Adipose tissue (tissue), 3 donors: ENCODE data around the gene SNX13. TPM values are rescaled to one million over a fixed set of nuclear protein-coding genes. Genes with fewer than 3 reads are reported as not detected.

ENCODE experiments used
- H3K27ac ChIP-seq: one replicate; pipeline ENCODE4 v1.5.1; 2013; ENCODE audit warnings: low read depth, low read length
- WGBS, 3 donors: extraction: QIAGEN DNeasy Blood & Tissue Kit; methylation state at CpG; one replicate each; pipeline ENCODE4 v1.1.7; 2013; 5-methylcytosine and 5-hydroxymethylcytosine counted together
- polyA plus RNA-seq, 3 donors: library from polyadenylated mRNA; stranded (reverse); fragments of 200-250 nt; gene quantifications; one replicate each; pipeline ENCODE4 v1.2.3, GENCODE V29; 2013
- donor health status: healthy with polysubstance abuse.
- donor health status: Bipolar disorder and iron deficiency.
- donor health status: healthy.

SNX13 gene
- polyA plus RNA-seq, 3 donors, result 6.5 to 12.4 (median 10.2) TPM

GRCh38 chr7:17948526-17949238 is 8.4 kb upstream of the SNX13 start:
- WGBS, 3 donors, result 73 to 81% (median 77%) methylated on average over 2 of the region's 2 CpGs
- H3K27ac ChIP-seq, result no peak overlapping the region

GRCh38 chr7:17947620-17948019 is 7.3 kb upstream of the SNX13 start:
- H3K27ac ChIP-seq, result no peak overlapping the region
- WGBS, 3 donors, result 50 to 71% (median 52%) methylated on average over 2 of the region's 2 CpGs

- H3K27ac ChIP-seq, result no peak overlapping the region
- 31 to 52% (median 39%) methylated on average over 1 of the region's 1 CpG for WGBS, 3 donors
These were observed 6.3 kb upstream of the SNX13 start for GRCh38 chr7:17946591-17946990.

- H3K27ac ChIP-seq, result no peak overlapping the region
- WGBS, 3 donors, result 90 to 96% (median 94%) methylated on average over 1 of the region's 1 CpG
These were observed 4.4 kb upstream of the SNX13 start for GRCh38 chr7:17944720-17945119.

GRCh38 chr7:17943006-17943405 is 2.7 kb upstream of the SNX13 start:
- 98 to 100% (median 99%) methylated on average over 2 of the region's 2 CpGs for WGBS, 3 donors
- no peak overlapping the region for H3K27ac ChIP-seq

GRCh38 chr7:17942231-17942630 is 1.9 kb upstream of the SNX13 start:
- H3K27ac ChIP-seq, result no peak overlapping the region
- WGBS, 3 donors, result 91 to 94% (median 92%) methylated on average over 1 of the region's 1 CpG

GRCh38 chr7:17940951-17941431 is 697 bp upstream of the SNX13 start:
- H3K27ac ChIP-seq, result peak overlapping the region; percentile 95
- 4 to 14% (median 13%) methylated on average over 12 of the region's 12 CpGs for WGBS, 3 donors

GRCh38 chr7:17939606-17940301 is 540 bp downstream of the SNX13 start:
- 0 to 1% (median 0%) methylated on average over 29 of the region's 29 CpGs for WGBS, 3 donors
- H3K27ac ChIP-seq, result peak overlapping the region; percentile 95

- H3K27ac ChIP-seq, result no peak overlapping the region
- 3 to 5% (median 3%) methylated on average over 6 of the region's 6 CpGs for WGBS, 3 donors
These were observed 1.1 kb downstream of the SNX13 start for GRCh38 chr7:17939211-17939605.

- H3K27ac ChIP-seq, result no peak overlapping the region
- WGBS, 3 donors, result 84 to 100% (median 85%) methylated on average over 1 to 2 of the region's 2 CpGs
These were observed 2.7 kb downstream of the SNX13 start for GRCh38 chr7:17937506-17938120.

GRCh38 chr7:17936321-17936720 is 4.0 kb downstream of the SNX13 start:
- no peak overlapping the region for H3K27ac ChIP-seq
- 51 to 81% (median 64%) methylated on average over 1 of the region's 1 CpG for WGBS, 3 donors

- H3K27ac ChIP-seq, result no peak overlapping the region
- 74 to 85% (median 76%) methylated on average over 2 of the region's 2 CpGs for WGBS, 3 donors
These were observed 5.6 kb downstream of the SNX13 start for GRCh38 chr7:17934612-17935240.

- WGBS, 3 donors, result 33 to 59% (median 38%) methylated on average over 2 of the region's 2 CpGs
- H3K27ac ChIP-seq, result no peak overlapping the region
These were observed 6.2 kb downstream of the SNX13 start for GRCh38 chr7:17934094-17934493.

- 48 to 92% (median 89%) methylated on average over 2 of the region's 2 CpGs for whole genome bisulfite sequencing, 3 donors
These were observed 7.5 kb downstream of the SNX13 start for GRCh38 chr7:17932770-17933169.

GRCh38 chr7:17931069-17931468 is 9.2 kb downstream of the SNX13 start:
- WGBS, 3 donors, result 55 to 87% (median 64%) methylated on average over 1 of the region's 1 CpG
- no peak overlapping the region for H3K27ac ChIP-seq

More at GRCh38 chr7:17932770-17933169, 7.5 kb downstream of the SNX13 start:
- no peak overlapping the region for H3K27ac ChIP-seq

GRCh38 chr7:17930546-17930945 is 9.7 kb downstream of the SNX13 start:
- H3K27ac ChIP-seq, result no peak overlapping the region

GRCh38 chr7:17929647-17930395 is 10.5 kb downstream of the SNX13 start:
- 62 to 87% (median 85%) methylated on average over 5 of the region's 5 CpGs for WGBS, 3 donors
- H3K27ac ChIP-seq, result no peak overlapping the region

More at GRCh38 chr7:17930546-17930945, 9.7 kb downstream of the SNX13 start:
- 88 to 100% (median 98%) methylated on average over 2 of the region's 2 CpGs for WGBS, 3 donors

GRCh38 chr7:17928055-17928454 is 12.2 kb downstream of the SNX13 start:
- H3K27ac ChIP-seq, result no peak overlapping the region
- WGBS, 3 donors, result 43 to 94% (median 89%) methylated on average over 1 of the region's 1 CpG
